Neuronal stem cell (in vitro differentiated cells): ENCODE results near the gene TMEM132D.
A peak's percentile ranks its signal among the peaks of the same experiment; 100 is the strongest.

ENCODE experiments used
- DNase-seq: peaks from one replicate; pipeline ENCODE4 v3.0.0-alpha.2; 2013; ENCODE audit warnings: low spot score
- H2AFZ ChIP-seq: one replicate; pipeline ENCODE4 v1.6.1; 2013; ENCODE audit warnings: mild to moderate bottlenecking, low read length, inconsistent platforms
- H2AK5ac ChIP-seq: 2 replicates; pipeline ENCODE4 v1.6.1; 2013; ENCODE audit warnings: low read depth, mild to moderate bottlenecking, inconsistent platforms, low read length, moderate library complexity, mixed read lengths
- H2BK120ac ChIP-seq: 2 replicates; pipeline ENCODE4 v1.6.1; 2013; ENCODE audit warnings: low read depth, mild to moderate bottlenecking, inconsistent platforms, low read length, moderate library complexity, mixed read lengths
- H2BK12ac ChIP-seq: one replicate; pipeline ENCODE4 v1.6.1; 2013; ENCODE audit warnings: low read length, inconsistent platforms
- H2BK15ac ChIP-seq: 2 replicates; pipeline ENCODE4 v1.6.1; 2013; ENCODE audit warnings: mild to moderate bottlenecking, low read length, inconsistent platforms, mixed read lengths
- H2BK5ac ChIP-seq: one replicate; pipeline ENCODE4 v1.6.1; 2013; ENCODE audit warnings: inconsistent platforms, mild to moderate bottlenecking, low read length, moderate library complexity
- H3K14ac ChIP-seq: one replicate; pipeline ENCODE4 v1.6.1; 2013; ENCODE audit warnings: low read length, inconsistent platforms
- H3K18ac ChIP-seq: 2 replicates; pipeline ENCODE4 v1.6.1; 2013; ENCODE audit warnings: low read length, inconsistent platforms
- H3K23ac ChIP-seq: 2 replicates; pipeline ENCODE4 v1.6.1; 2013; ENCODE audit warnings: low read depth, mild to moderate bottlenecking, mixed read lengths, low read length, inconsistent platforms; ENCODE audit not compliant: poor library complexity
- H3K27ac ChIP-seq: replicated peaks from 3 replicates; pipeline ENCODE4 v1.5.1; 2013; ENCODE audit warnings: low read length, inconsistent platforms
- H3K27me3 ChIP-seq, 3 experiments: 2 replicates each; pipeline ENCODE4 v1.6.1; 2013; ENCODE audit warnings: low read length in 3 of 3, mild to moderate bottlenecking in 2 of 3, inconsistent platforms in 1 of 3, low read depth in 1 of 3, mixed read lengths in 1 of 3, moderate library complexity in 1 of 3; ENCODE audit not compliant: control insufficient read depth in 3 of 3, insufficient read depth in 3 of 3
- H3K36me3 ChIP-seq, 2 donors: replicated peaks in 1 of 2; 2 replicates each; pipeline ENCODE4 v1.6.1; 2013; ENCODE audit warnings: low read length in 2 of 2; ENCODE audit not compliant: control insufficient read depth in 2 of 2, insufficient read depth in 2 of 2
- H3K4ac ChIP-seq: 2 replicates; pipeline ENCODE4 v1.6.1; 2013; ENCODE audit warnings: inconsistent platforms, mild to moderate bottlenecking, low read length, moderate library complexity
- H3K4me1 ChIP-seq, 2 donors: 1 replicate in 1 of 2; 2 replicates in 1 of 2; pipeline ENCODE4 v1.6.1; 2013; ENCODE audit warnings: low read length in 2 of 2, low read depth in 1 of 2; ENCODE audit not compliant: control insufficient read depth in 2 of 2, insufficient read depth in 1 of 2
- H3K4me2 ChIP-seq: one replicate; pipeline ENCODE4 v1.6.1; 2013; ENCODE audit warnings: mild to moderate bottlenecking, low read length, inconsistent platforms; ENCODE audit not compliant: insufficient read depth, poor library complexity, severe bottlenecking
- H3K4me3 ChIP-seq, 2 donors: 2 replicates each; pipeline ENCODE4 v1.5.1; 2013; ENCODE audit warnings: low read length in 2 of 2, mild to moderate bottlenecking in 2 of 2, inconsistent platforms in 1 of 2, moderate library complexity in 1 of 2
- H3K79me1 ChIP-seq: one replicate; pipeline ENCODE4 v1.6.1; 2013; ENCODE audit warnings: low read depth, mild to moderate bottlenecking, inconsistent platforms, low read length, moderate library complexity
- H3K9ac ChIP-seq: one replicate; pipeline ENCODE4 v1.6.1; 2013; ENCODE audit warnings: mild to moderate bottlenecking, low read depth, low read length, inconsistent platforms; ENCODE audit not compliant: poor library complexity
- H3K9me3 ChIP-seq, 2 donors: replicated peaks in 1 of 2; 2 replicates each; pipeline versions ENCODE3 to v1.6.1; 2013; ENCODE audit warnings: low read length in 2 of 2, mild to moderate bottlenecking in 2 of 2, inconsistent platforms in 1 of 2, low read depth in 1 of 2, mixed read lengths in 1 of 2, moderate library complexity in 1 of 2; ENCODE audit not compliant: control insufficient read depth in 2 of 2, insufficient read depth in 1 of 2
- H4K8ac ChIP-seq: one replicate; pipeline ENCODE4 v1.6.1; 2013; ENCODE audit warnings: low read depth, mild to moderate bottlenecking, inconsistent platforms, low read length, moderate library complexity
- H4K91ac ChIP-seq: one replicate; pipeline ENCODE4 v1.6.1; 2013; ENCODE audit warnings: low read length, low read depth, mild to moderate bottlenecking, inconsistent platforms; ENCODE audit not compliant: poor library complexity
- WGBS, 2 donors: extraction: QIAGEN DNeasy Blood & Tissue Kit; methylation state at CpG; one replicate each; pipeline ENCODE4 v1.1.7; 2013; ENCODE audit warnings: missing lambda C conversion rate in 2 of 2, mixed read lengths in 1 of 2; ENCODE audit not compliant: insufficient read length in 2 of 2, insufficient replicate concordance in 1 of 2; ENCODE audit errors: extremely low coverage in 2 of 2; 5-methylcytosine and 5-hydroxymethylcytosine counted together

TMEM132D gene

GRCh38 chr12:129337413-129337812 is 566.4 kb downstream of the TMEM132D start:
- H4K91ac ChIP-seq: no peak overlapping the region
- no peak overlapping the region for H3K4me3 ChIP-seq
- H3K18ac ChIP-seq: no peak overlapping the region
- H2BK12ac ChIP-seq: no peak overlapping the region
- H2BK15ac ChIP-seq: no peak overlapping the region
- H3K4me1 ChIP-seq: peaks cover 0 to 2% of the 10 kb centered on the region in 2 donors
- no peaks in the 10 kb centered on the region for H3K27me3 ChIP-seq
- H3K36me3 ChIP-seq: no peaks in the 10 kb centered on the region
- H2AFZ ChIP-seq: no peak overlapping the region
- H3K4ac ChIP-seq: peak overlapping the region; percentile 5
- H3K9me3 ChIP-seq: peaks cover 0 to 2% of the 10 kb centered on the region in 2 donors
- no peak overlapping the region for H2BK120ac ChIP-seq
- no peak overlapping the region for H4K8ac ChIP-seq
- H2AK5ac ChIP-seq: no peak overlapping the region
- H3K79me1 ChIP-seq: no peaks in the 10 kb centered on the region
- H3K14ac ChIP-seq: peak overlapping the region; percentile 5
- no CpG with 5 or more reads among the region's 17 CpGs for WGBS, 2 donors
- no peak overlapping the region for H3K23ac ChIP-seq
- DNase-seq: no peak
- H3K9ac ChIP-seq: no peak overlapping the region
- no peak overlapping the region for H3K4me2 ChIP-seq
- no peak overlapping the region for H3K27ac ChIP-seq
- no peak overlapping the region for H2BK5ac ChIP-seq

GRCh38 chr12:129335773-129336172 is 568.1 kb downstream of the TMEM132D start:
- no peaks in the 10 kb centered on the region for H3K27me3 ChIP-seq
- no peaks in the 10 kb centered on the region for H3K36me3 ChIP-seq
- no peak for DNase-seq
- H2AK5ac ChIP-seq: no peak overlapping the region
- H3K14ac ChIP-seq: no peak overlapping the region
- H3K79me1 ChIP-seq: no peaks in the 10 kb centered on the region
- no peak overlapping the region for H3K27ac ChIP-seq
- no peak overlapping the region for H2BK120ac ChIP-seq
- no peak overlapping the region for H3K9ac ChIP-seq
- H4K91ac ChIP-seq: no peak overlapping the region
- no peak overlapping the region for H3K4ac ChIP-seq
- H3K4me3 ChIP-seq: no peak overlapping the region
- no peak overlapping the region for H2BK5ac ChIP-seq
- H2BK15ac ChIP-seq: no peak overlapping the region
- no peak overlapping the region for H2AFZ ChIP-seq
- H3K18ac ChIP-seq: no peak overlapping the region
- H3K4me1 ChIP-seq: peaks cover 0 to 2% of the 10 kb centered on the region in 2 donors
- H3K9me3 ChIP-seq: peaks cover 0 to 2% of the 10 kb centered on the region in 2 donors
- no peak overlapping the region for H3K23ac ChIP-seq
- no peak overlapping the region for H2BK12ac ChIP-seq
- no peak overlapping the region for H4K8ac ChIP-seq
- H3K4me2 ChIP-seq: no peak overlapping the region

GRCh38 chr12:129332286-129332685 is 571.5 kb downstream of the TMEM132D start:
- no peak overlapping the region for H2AFZ ChIP-seq
- no peak for DNase-seq
- H2BK5ac ChIP-seq: no peak overlapping the region
- H2BK120ac ChIP-seq: no peak overlapping the region
- no peak overlapping the region for H3K4me2 ChIP-seq
- peaks cover 0 to 2% of the 10 kb centered on the region in 2 donors for H3K9me3 ChIP-seq
- no peak overlapping the region for H2AK5ac ChIP-seq
- no peak overlapping the region for H4K8ac ChIP-seq
- no peaks in the 10 kb centered on the region for H3K79me1 ChIP-seq
- H3K14ac ChIP-seq: no peak overlapping the region
- H3K9ac ChIP-seq: no peak overlapping the region
- H3K27me3 ChIP-seq: no peaks in the 10 kb centered on the region
- H3K18ac ChIP-seq: no peak overlapping the region
- no peaks in the 10 kb centered on the region for H3K4me1 ChIP-seq
- H2BK12ac ChIP-seq: no peak overlapping the region
- H2BK15ac ChIP-seq: no peak overlapping the region
- H3K23ac ChIP-seq: no peak overlapping the region
- H4K91ac ChIP-seq: no peak overlapping the region
- no peak overlapping the region for H3K4me3 ChIP-seq
- H3K36me3 ChIP-seq: no peaks in the 10 kb centered on the region
- WGBS, 2 donors: no CpG with 5 or more reads among the region's 2 CpGs
- no peak overlapping the region for H3K4ac ChIP-seq
- H3K27ac ChIP-seq: no peak overlapping the region

GRCh38 chr12:129331356-129332085 is 572.3 kb downstream of the TMEM132D start:
- Histone ChIP-seq H3K18ac (no peak overlapping the region), H3K9me3 (peaks cover 0 to 2% of the 10 kb centered on the region in 2 donors), H3K9ac (no peak overlapping the region), H3K4me1 (peaks cover 0 to 1% of the 10 kb centered on the region in 2 donors), H2BK15ac (no peak overlapping the region), H2BK5ac (no peak overlapping the region), H4K8ac (no peak overlapping the region), H3K4me3 (no peak overlapping the region), H4K91ac (no peak overlapping the region), H3K14ac (no peak overlapping the region), H2AFZ (no peak overlapping the region), H3K79me1 (no peaks in the 10 kb centered on the region), H2BK120ac (no peak overlapping the region), H3K4me2 (no peak overlapping the region), H3K27me3 (no peaks in the 10 kb centered on the region), H2BK12ac (no peak overlapping the region), H2AK5ac (no peak overlapping the region), H3K27ac (no peak overlapping the region), H3K23ac (no peak overlapping the region), H3K4ac (no peak overlapping the region), H3K36me3 (no peaks in the 10 kb centered on the region)
- DNase-seq: no peak
- no CpG with 5 or more reads among the region's 7 CpGs for WGBS, 2 donors
